GM21576 (cell line): ENCODE data around the gene GPN2.
"Not testable (repeated sequence)": the region's sequence is repeated elsewhere in the genome, so short reads cannot be mapped to it uniquely, and the experiment has no call there.

Experiments used
- ATAC-seq: cut with Tn5 transposase; IDR thresholded peaks from one replicate; pipeline ENCODE4 v1.9.1; 2021; ENCODE audit warnings: mild to moderate bottlenecking, moderate library complexity; ENCODE audit not compliant: unreplicated experiment

The GPN2 gene

DNA sequence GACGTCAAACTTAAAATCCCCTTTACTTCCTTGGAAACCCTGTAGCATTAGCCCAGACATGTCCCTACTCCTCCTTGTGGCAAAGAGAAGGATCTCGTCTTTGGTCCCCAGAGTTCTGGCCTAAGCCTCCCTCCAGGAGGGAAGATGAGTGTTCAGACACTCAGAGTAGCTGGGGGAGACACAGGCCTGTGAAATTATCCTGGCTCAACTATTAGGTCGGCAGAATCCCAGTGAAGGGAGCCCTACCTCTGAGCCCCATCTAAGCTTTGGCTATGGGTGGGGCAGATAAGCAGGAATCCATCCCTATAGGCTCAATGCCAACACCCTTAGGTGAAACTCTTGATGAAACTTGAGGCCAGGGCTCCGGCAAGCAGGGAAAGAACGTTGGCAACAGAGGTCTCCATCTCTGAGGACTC, 28.8 kb downstream of the GPN2 start:
- no peak for ATAC-seq

DNA sequence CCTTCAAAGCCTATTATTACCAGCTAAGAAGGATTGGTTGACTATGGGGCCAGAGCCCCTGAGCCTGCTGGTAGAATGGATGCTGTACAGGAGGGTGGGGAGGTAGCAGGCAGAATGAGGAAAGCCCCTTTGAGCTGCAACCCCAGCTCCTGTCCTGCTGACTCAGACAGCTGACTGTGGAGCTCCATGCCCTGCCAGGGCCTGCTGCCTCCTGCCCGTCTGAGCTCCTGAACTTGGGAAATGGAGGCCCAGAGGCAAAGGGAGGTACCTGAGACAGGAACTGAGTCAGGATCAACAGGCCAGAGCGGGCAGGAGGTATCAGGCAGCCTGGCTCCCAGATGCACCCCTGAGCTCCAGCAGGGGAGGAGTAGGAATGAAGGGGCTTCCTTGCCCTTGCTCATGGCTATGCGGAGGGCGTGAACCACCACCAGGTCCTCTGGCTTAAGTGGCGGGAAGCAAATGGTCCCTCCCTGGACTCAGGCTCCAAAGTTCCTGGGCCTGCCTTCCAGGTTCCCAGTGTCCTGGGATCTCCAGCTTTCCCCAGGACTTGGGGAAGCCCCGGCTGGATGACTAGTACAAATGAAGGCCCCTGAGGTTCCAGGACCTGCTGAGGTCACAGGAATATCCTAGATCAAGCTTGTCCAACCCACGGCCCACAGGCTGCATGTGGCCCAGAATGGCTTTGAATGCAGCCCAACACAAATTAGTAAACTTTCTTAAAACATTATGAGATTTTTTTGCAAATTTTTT, 31.0 kb downstream of the GPN2 start:
- no peak for ATAC-seq

DNA sequence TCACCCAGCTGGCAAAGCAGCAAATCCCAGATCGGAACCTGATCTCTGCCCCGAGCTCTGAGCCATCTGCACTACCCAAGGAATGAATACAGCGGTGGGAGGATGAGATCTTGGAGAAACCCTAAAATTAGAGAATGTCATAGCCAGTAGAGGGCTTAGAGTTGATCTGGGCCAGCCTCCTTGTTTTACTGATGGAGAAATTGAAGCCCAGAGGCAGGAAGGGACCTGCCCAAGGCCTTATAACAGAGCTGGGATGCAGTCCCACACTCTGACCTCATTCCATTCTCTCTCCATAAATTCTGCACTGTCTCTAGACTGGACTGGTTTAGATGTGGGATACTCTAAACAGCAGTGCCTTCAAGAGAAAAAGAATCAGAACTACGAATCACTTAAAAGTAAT, 31.9 kb downstream of the GPN2 start:
- ATAC-seq = no peak

DNA sequence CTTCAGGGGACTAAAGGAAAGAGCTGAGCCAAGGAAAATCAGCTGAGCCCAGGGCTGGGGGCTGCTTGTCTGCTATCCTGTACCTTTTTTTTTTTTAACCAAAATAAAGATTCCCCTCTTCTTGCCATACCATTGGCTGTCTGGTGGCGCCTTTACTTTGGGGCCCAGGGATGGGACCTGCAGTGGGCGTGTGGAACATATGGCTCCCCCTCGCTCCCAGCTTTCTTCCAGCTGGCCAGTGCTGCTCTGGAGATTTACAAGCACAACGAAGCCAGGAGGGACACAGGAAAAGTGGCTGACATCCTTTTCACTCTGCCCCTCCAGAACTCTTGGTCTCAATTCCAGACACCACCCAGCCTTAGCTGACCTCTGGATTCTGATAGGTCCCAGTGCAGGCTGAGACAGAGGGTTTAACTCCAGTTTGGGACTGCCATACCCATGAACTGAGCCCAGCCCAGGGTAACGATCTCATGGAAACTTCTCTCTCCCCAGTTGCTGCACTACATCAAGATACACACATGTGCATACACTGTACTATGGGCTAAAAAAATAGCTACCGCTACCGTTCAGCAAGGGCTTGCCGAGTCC, 32.5 kb downstream of the GPN2 start:
- ATAC-seq = no peak

DNA sequence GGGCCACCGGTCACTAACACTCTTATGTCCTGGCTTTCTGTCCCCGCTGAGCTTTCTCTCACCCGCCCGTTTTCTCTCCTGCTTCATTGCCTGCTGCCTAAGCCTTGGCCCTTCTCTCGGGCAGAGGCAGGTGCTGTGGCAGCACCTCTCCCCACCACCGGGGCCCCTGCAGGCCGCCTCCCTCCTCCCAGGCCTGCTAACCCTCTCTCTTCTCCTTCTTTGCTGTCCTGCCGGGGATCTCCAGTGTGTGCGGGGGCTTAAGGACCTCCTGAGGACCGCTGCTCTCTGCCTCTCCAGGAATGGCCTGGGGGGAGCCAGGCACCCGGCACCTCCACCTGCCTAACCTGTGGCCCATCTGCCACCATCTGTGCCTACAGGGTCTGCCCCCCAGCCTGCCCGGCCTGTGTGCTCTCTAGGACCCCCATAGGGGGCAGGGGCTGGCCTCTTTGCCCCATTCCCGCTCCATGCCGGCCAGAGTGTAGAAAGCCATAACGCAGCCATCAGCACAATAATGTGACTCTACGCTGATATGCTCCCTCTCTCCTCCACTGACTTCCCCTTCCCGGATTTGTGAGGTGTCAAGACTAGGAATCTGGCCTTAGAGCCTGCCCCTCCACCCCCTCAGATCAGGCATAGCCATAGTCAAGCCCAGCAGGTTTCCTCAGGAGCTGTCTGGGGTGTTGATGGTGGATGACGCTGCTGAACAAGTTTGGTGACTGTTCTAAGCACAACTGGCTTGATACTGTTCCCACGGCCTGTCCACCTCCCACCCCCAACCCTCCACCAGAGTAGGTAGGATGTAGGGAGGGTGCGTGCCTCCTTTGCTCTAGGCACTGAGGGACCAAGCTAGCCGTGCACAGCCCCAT, 33.2 kb downstream of the GPN2 start:
- ATAC-seq = no peak

DNA sequence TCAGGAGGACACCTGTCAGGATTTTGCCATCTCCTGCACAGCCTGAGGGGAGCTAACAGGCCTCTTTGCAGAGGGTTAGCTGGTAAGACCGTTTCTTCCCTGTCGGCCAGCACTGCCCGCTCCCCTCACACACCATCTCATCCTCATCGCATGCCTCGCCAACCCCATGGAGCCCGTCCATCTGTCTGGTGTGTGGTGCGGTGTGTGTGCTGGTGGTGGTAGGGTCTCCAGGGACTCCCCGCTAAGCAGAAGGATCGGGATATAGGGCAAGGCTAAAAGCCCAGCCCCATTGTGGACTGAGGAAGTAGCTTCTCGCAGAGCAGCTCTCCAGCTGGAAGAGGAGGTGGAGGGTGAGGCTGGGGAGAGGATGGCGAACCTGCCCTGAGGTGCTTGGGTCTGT, 33.9 kb downstream of the GPN2 start:
- no peak for ATAC-seq

DNA sequence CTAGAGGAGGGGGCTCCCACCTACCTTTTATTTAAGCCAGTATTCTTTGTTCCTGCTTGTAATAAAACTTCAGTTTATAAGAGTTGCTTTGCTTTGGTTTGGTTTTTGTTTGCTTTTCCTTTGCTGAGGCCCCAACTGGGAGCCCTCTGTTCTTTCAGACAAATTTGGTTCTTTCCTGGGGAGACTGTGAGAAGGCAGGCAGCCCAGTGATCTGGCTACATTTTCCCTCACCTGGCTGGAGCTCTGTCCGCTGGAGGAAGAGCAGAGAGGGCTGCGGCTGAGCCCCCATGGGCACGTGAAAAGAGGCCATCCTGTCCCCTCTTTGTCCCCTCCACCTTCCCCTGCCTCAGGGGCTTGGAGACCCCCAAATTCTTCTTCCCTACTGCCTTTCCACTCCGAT, 34.4 kb downstream of the GPN2 start:
- no peak for ATAC-seq

DNA sequence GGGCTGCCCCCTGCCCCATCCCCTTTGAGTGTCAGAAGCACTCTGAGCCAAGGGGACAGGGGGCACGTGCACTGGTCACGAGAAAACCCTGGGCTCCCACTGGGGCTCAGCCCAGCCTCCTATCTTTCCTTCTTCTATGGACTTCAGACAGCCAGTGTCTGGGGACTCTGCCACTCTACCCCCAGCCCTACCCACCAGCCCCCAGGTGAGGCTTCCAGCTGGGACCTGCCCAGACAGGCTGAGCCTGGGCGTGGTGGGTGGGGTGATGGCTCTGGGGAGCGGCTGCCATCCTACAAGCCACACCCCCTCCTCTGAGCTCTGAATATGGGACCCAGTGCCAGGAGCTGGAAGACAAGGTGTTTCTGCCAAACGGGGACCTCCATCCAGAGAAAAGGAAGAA, 35.2 kb downstream of the GPN2 start:
- no peak for ATAC-seq

DNA sequence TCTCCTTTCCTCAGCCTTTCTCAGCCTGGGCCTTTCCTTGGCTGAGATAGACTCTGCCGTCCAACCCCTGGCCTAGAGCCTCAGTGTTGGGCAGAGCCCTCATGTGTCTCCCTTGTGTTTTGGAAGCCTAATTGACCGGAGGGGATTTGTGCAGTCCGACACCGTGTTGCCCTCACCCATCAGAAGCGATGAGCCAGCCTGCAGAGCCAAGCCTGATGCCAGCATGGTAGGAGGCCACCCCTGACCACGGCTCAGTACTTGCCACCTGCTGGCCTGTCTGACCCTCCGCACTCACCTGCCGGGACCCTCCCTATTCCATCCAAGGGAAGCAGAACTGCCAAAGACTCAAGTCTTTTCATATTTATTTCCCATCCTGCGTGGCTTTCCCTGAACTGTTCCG, 36.5 kb downstream of the GPN2 start:
- ATAC-seq = no peak

DNA sequence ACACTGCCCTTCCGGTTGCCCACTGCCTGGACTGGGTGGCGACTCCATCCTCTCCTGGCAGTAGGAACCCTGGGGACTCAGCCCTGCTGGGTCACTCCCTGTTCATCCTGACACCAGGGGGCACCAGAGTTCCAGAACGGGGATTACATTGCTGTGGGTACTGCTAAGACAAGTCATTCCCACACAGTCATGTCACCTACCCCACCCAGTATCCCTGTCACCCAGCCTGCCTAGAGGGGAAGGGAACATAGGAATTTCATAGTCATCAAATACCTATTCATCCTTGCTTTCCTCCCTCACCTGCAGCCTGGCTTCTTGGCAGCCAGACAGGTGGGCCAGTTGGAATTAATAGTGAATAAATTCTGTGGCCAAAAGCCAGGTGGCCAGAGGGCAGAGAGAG, 36.9 kb downstream of the GPN2 start:
- ATAC-seq = no peak

DNA sequence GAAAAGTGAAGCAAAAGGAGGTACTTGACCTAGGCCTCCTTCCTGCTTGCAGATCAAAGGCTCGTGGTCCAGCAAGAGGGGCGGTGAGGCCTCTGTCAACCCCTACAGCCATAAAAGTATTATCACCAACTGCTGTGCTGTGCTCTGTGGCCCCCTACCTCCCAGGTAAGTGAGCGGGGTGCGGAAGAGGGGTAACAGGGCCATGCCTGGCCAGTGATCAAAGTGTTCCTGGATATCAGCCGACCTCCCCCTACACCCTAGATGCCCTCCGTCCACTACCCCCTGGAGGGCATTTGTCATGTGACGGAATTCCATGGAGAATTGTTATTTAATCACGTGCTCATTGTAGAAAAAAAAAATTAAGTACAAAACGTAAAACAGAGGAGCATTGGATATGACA, 37.4 kb downstream of the GPN2 start:
- ATAC-seq = no peak

DNA sequence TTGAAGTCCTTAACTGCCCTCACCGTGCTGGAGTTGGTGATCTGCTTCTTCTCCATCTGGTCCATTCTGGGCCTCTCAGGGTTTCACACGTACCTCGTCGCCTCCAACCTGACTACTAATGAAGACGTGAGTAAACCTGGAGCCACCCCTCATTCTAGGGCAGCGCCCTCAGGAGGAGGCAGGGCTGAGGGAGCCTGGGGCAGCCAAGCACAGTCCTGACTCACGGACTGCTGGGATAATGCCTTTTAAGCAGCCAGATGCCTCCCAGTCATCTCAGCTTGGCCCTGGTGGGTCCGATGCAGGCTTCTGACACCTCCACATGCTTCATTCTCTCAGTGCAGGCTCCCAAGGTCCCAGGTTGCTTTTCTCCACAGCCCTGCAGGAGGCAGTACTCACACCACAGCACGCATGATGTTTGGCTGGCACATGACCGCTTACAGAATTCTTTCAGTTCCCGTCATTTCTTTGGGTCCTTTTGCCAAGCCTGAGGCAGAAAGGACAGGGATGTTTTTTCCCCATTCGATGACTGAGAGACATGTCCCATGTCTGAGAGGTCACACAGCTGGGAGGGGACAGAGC, 38.9 kb downstream of the GPN2 start:
- no peak for ATAC-seq

DNA sequence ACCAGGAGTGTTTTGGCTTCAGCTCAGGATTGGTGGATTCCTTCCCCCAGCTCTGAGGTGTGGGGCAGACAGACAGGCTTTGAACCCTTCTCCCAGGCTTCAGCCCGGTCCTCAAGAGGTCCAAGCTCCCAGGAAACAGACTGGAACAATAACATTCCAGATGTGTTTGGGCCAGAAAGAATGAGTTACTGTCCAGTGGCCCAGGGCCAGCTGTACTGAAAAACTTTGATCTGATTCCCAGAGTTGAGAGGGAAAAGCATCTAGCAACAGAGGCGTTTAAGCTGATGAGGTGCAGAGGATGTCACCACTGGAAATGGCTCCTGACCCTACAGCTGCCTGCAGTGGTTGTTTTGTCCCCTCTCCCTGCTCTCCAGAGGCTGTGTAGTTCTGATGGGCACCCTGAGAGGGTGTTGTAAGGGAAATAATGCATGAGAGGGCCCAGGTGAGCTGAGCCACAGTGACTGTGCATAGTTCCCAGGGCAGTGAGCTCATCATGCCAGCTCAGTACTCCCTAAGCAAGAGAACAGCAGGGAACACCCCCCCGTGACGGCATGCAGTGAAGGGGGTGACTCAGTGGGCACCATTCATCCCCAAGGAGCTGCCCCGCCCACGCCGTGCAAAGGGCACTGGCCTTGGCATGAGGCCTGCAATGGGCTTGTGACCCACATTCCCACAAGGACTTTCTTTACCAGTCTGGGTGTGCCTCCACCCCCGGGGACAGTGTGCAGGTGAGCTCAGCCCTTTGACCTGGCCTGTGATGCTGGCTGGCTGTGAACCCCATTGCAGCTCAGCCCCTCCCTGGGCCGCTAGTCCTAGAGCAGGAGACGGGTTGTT, 40.9 kb downstream of the GPN2 start:
- ATAC-seq = no peak

DNA sequence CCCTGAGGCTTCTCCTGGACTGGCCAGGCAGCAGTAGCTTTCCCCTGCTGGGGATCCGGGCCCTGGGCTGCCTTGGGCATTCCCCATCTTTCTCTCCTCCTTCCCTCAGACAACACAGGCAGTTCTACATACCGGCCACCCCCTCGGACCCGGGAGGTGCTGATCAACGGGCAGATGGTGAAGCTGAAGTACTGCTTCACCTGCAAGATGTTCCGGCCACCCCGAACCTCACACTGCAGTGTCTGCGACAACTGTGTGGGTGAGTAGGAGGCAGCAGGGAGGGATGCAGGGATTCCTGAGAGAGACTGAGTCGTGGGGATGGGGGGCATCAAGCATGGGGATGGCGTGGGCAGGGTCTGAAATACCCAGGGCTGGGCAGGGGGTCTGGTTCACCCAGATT, 41.6 kb downstream of the GPN2 start:
- no peak for ATAC-seq

DNA sequence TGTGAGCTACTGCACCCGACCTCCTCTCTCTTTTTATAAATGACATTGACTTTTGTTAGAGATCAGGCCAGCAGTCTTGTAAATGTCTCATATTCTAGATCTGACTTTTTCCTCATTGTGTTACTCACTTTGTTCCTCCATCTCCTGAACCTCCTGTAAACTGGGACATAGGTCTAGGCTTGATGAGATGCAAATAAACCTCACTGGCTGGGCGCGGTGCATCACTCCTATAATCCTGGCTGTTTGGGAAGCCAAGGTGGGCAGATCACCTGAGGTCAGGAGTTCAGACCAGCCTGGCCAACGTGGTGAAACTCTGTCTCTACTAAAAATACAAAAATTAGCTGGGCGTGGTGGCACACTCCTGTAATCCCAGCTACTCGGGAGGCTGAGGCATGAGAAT, 42.3 kb downstream of the GPN2 start:
- not testable (repeated sequence) for ATAC-seq

DNA sequence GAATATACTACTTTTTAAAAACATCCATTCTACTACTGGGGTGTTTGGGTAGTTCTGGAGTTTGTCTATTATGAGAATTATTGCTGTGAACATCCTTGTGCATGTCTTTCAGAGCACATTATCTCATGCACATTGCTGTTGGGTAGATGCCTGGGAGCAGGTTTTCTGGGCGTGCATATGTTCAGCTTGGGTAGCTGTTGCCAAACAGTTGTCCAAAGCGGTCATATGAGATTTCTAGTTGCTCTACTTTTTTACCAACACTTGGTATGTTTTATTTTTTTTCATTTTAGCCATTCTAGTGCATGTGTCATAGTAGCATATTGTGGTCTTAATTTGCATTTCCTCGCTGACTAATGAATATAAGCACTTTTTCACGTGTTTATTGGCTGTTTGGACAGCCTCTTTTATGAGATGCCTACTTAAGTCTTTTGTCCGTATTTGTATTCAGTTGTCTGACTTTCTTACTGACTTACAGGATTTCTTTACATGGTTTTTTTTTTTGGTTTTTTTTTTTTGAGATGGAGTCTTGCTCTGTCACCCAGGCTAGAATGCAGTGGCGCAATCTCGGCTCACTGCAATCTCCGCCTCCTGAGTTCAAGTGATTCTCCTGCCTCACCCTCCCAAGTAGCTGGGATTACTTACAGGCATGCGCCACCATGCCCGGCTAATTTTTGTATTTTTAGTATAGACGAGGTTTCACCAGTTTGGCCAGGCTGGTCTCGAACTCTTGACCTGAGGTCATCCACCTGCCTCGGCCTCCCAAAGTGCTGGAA, 45.5 kb downstream of the GPN2 start:
- ATAC-seq = no peak

DNA sequence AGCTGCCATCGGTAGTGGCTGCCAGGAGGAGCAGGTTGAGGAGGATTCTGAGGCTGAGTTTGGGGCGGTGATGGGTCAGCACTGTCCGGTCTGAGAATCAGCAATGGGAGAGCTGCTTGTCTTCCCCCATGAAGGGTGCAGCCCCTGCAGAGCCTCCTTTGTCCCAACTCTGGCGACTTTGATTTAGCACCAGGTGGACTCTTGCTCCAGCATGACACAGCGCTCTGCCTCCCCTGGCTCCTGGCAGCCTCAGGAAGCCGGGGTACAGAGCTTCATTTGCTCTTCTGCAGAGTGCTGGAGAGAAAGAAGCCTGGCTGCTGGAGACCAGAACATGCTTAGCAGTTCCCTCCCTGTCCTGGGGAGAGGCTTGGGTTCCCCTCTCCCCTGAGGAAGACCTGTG, 50.3 kb downstream of the GPN2 start:
- ATAC-seq = no peak

DNA sequence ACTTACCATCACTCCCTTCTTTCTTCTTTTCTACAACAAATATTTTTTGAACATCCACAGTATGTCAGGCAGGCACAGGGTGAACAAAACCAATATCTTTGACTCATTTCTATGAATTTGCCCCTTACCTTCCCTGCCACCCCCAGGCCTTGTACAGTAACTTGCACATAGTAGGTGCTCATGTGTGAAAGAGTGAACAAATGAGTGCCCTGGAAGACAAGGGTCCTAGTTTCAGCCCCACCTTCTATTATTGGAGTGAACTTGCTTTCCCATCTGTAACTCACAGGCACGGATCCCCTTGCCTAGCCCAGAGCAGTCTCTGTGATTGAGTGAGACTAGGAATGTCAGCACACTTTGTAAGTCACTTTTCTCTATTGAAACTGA, 50.8 kb downstream of the GPN2 start:
- peak; percentile 5 for ATAC-seq

DNA sequence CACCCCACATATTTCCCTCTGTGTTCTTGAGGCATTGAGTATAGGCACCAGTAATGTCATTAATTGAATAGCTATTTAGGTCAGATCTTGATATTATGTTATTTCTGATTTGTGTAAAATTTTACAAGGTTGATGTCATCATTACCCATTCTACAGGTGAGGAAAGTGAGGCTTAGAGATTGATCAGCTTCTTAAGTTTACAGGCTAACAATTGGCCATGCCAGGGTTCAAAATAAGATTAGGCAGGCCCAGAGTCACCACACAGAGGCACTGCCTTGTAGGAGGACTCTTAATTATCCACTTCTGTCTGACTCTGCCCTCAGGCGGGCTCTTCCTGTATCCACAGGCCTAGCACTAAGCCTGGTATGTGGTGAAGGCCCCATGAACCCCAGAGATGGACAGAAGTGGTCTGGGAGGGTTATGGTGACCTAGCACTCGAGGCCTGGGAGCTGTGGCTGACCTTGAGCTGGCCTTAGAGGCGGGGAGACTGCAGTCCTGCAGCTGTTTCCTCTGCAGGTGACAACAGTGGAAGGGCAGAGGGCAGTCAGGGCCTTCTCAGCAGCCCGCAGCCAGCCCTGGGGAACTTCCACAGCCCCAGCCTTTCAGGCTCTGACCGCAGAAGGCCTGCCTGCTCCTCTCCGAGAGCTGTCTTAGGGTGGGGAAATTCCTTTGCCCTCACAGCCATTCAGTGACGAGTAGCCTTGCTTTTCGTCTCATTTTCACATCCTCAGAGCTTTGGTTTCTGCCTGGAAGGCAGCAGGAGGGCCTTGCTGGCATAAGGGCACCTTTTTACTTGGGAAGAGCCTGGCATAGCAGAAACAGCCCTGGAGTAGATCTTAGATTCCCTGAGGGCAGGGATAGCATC, 51.4 kb downstream of the GPN2 start:
- peak; percentile 89 for ATAC-seq
